SK-N-SH treated with all-trans-retinoic acid at 6 μM for 48 hours (cell line): ENCODE data around the gene CKAP2.
"Not testable (repeated sequence)": the region's sequence is repeated elsewhere in the genome, so short reads cannot be mapped to it uniquely, and the experiment has no call there.

Experiments used
- ZNF565 ChIP-seq: fragments of 450-650 bp; formaldehyde crosslinking; conservative IDR thresholded peaks from 2 replicates; pipeline ENCODE4 v1.5.0; 2020; ENCODE audit warnings: low read depth, mild to moderate bottlenecking, moderate library complexity
- ZNF70 ChIP-seq: fragments of 450-650 bp; formaldehyde crosslinking; IDR thresholded peaks from 2 replicates; pipeline ENCODE4 v1.5.0; 2020; ENCODE audit warnings: mild to moderate bottlenecking, moderate library complexity

GRCh38 chr13:52510221-52510797 lies 55.0 kb downstream of the CKAP2 start:
- not testable (repeated sequence) for TF ChIP-seq ZNF70 (CRISPR knock-in tag); ZNF565
